Activated T-cell treated with anti-CD3 and anti-CD28 coated beads, Interleukin-2, amount 50 U/mL, for 72 hours (primary cell): Measurements from ENCODE around the gene GIPC1. TPM values are rescaled to one million over a fixed set of nuclear protein-coding genes. Genes with fewer than 3 reads are reported as not detected.

Source experiments
- ATAC-seq, 2 donors: fragments of 150-1000 bp; cut with Tn5 transposase; replicated peaks in 1 of 2; 2 replicates each; pipeline ENCODE4 v1.10.0; 2021; ENCODE audit warnings: moderate library complexity in 2 of 2, mild to moderate bottlenecking in 1 of 2
- DNase-seq, 2 donors: peaks; one replicate each; pipeline ENCODE4 v3.0.0; 2021 to 2022; ENCODE audit warnings: mixed read lengths in 1 of 2
- H3K27ac Mint-ChIP-seq: one replicate; pipeline ENCODE4 v1.8.0; 2022; ENCODE audit warnings: mild to moderate bottlenecking, moderate library complexity, mixed read lengths
- H3K27me3 Mint-ChIP-seq: one replicate; pipeline ENCODE4 v1.8.0; 2022; ENCODE audit warnings: low read depth, mixed read lengths
- H3K36me3 Mint-ChIP-seq, 2 donors: one replicate each; pipeline ENCODE4 v1.8.0; 2022; ENCODE audit warnings: mixed read lengths in 2 of 2, mild to moderate bottlenecking in 1 of 2; ENCODE audit not compliant: insufficient read depth in 2 of 2
- H3K4me1 Mint-ChIP-seq: one replicate; pipeline ENCODE4 v1.8.0; 2022; ENCODE audit warnings: low read depth, mixed read lengths
- H3K4me3 Mint-ChIP-seq, 2 donors: one replicate each; pipeline ENCODE4 v1.8.0; 2022; ENCODE audit warnings: mild to moderate bottlenecking in 2 of 2, mixed read lengths in 2 of 2, moderate library complexity in 2 of 2
- H3K9me3 Mint-ChIP-seq, 2 donors: one replicate each; pipeline ENCODE4 v1.8.0; 2022; ENCODE audit warnings: mixed read lengths in 2 of 2
- total RNA-seq, 2 donors: library from RNA; stranded (reverse); gene quantifications; one replicate each; pipeline ENCODE4 v1.2.3, GENCODE V29; 2022

Gene GIPC1
- total RNA-seq, 2 donors from 2014 or later, result 24.1 to 28.6 TPM

DNA sequence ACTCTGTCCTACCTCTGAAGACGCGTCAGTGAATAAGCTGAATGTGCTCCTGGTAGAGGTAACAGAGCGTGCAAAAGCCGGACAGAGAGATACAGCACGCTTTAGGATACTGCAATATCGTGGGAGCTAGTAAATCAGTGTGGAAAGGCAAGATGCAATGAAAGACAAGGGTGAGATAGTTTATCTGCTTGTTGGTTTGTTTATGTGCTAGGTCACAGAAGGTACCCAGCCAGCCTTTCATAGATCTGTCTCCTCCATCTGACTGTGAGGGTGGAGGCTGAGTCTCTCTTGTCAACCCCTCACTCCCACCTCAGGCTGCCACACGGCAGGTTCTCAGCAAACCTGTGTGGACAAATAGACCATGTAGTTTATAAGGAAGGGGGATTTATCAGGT is 904 bp upstream of the GIPC1 start:
- no peaks in the 10 kb centered on the region for H3K27me3 Mint-ChIP-seq
- H3K36me3 Mint-ChIP-seq, result peaks cover 0 to 3% of the 10 kb centered on the region in 2 donors
- H3K9me3 Mint-ChIP-seq, result no peaks in the 10 kb centered on the region
- peaks cover 20% of the 10 kb centered on the region for H3K4me1 Mint-ChIP-seq
- no peak for DNase-seq
- H3K4me3 Mint-ChIP-seq, result peak overlapping the region; percentile 77 to 85
- no peak overlapping the region for H3K27ac Mint-ChIP-seq
- ATAC-seq, result no peak

DNA sequence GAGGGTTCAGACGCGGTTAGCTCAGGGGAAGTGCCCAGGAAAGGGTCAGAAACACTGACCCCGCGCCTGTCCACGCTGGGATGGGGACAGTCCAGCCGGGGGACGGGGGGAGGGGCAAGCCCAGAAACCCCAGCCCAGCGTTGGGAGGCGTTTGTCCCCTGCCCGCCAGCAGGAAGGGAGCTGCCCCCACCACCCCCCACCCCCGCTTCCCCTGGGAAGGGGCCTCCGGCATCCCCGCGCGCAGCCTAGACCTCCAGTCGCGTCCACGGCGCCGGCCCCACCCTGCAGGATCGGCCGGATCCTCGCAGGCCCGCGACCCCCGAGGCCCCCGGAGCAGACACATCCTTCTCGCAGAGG is 277 bp downstream of the GIPC1 start:
- peak in 1 of 2 donors; percentile 2 for ATAC-seq
- H3K4me1 Mint-ChIP-seq, result peaks cover 20% of the 10 kb centered on the region
- H3K27ac Mint-ChIP-seq, result no peak overlapping the region
- DNase-seq, result no peak
- peak overlapping the region; percentile 81 to 85 for H3K4me3 Mint-ChIP-seq
- no peaks in the 10 kb centered on the region for H3K27me3 Mint-ChIP-seq
- peaks cover 2 to 6% of the 10 kb centered on the region in 2 donors for H3K36me3 Mint-ChIP-seq
- H3K9me3 Mint-ChIP-seq, result no peaks in the 10 kb centered on the region

DNA sequence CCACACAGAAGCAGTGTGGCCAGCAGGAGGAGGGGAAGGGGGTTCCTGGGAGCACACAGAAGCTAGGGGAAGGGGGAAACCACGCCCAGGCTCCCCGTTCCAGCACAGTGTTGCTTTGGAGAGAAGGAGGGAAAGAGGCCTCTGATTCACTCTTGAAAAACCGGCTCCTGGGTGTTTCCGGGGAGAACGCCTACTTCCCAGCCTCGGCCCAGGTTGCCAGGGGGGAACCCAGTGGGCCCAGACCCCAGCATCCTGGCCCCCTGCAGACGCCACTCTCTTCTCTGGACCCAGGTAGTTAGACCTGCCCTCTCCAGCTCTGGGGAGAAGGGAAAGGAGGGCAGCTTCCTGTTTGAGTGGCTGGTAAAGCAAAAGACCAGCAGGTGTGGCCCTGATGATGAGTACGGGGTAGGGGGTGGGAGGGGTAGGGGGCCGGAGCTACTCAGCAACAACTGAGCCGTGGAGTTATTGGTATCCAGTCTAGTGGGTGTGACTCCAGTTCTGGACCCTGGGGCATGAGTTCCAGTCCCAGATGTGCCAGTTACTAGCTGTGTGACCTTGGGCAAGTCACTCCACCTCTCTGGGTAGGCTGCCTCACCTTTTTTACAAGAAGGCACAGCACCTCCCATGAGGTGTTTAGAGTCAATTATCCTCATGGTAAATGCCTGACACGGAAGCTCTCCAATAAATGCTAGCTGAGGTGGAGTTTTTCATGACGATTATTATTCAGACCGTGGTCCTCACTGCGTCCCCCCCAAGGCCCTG is 836 bp downstream of the GIPC1 start:
- Mint-ChIP-seq H3K36me3 (peaks cover 2 to 6% of the 10 kb centered on the region in 2 donors), H3K27me3 (no peaks in the 10 kb centered on the region), H3K9me3 (no peaks in the 10 kb centered on the region), H3K4me3 (peak overlapping the region; percentile 81 to 85), H3K4me1 (peaks cover 20% of the 10 kb centered on the region), H3K27ac (no peak overlapping the region)
- DNase-seq, result no peak
- ATAC-seq, result no peak

DNA sequence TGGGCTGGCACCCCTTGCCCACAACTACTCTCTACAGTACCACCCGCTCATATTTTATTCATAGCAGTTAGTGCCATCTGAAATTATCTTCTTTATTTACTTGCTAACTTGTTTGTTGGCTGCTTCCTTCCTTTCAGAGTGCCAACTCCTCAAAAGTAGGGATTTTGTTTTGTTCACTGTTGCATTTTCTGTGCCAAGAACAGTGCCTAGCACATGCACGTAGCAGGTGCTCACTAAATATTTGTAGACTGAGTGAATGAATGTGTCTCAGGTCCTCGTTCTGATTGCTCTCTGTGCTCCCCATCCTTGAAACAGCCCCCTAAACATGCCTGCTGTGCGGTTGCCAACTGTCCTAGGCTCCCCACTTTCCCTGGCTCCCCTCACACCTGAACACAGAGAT is 1.5 kb downstream of the GIPC1 start:
- DNase-seq (no peak), ATAC-seq (no peak)
- Mint-ChIP-seq H3K4me3 (peak overlapping the region in 1 of 2 donors; percentile 85), H3K36me3 (peaks cover 2 to 6% of the 10 kb centered on the region in 2 donors), H3K4me1 (peaks cover 20% of the 10 kb centered on the region), H3K27ac (no peak overlapping the region), H3K27me3 (no peaks in the 10 kb centered on the region), H3K9me3 (no peaks in the 10 kb centered on the region)

DNA sequence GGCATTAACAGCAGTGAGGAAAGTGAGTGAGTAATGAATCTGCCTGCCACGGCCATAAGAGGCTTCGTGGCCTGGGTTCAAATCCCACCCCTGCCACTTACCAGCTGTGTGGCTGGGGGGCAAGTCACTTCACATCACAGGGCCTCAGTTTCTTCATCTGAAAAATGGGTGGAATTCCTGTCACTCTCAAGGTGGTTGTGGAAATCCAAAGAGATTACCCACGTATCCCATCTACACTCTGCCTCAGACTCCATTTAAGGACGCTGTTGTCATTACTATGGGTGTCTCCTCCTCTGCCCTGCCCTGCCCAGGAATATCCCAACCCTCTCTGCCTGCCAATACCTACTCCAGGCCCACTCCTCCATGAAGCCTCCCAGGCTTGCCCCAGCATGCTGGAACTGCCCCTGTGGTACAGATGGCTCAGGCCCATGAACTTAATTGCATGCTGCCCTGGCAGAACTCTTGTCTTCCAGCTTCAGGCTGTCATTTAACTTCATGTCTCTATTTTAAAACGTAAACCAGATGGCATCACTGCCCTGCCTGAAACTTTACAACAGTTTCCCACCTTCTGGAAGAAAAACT is 3.1 kb downstream of the GIPC1 start:
- H3K4me3 Mint-ChIP-seq, result no peak overlapping the region
- no peak for ATAC-seq
- H3K4me1 Mint-ChIP-seq, result peaks cover 20% of the 10 kb centered on the region
- DNase-seq, result no peak
- no peaks in the 10 kb centered on the region for H3K27me3 Mint-ChIP-seq
- peaks cover 2 to 6% of the 10 kb centered on the region in 2 donors for H3K36me3 Mint-ChIP-seq
- H3K27ac Mint-ChIP-seq, result no peak overlapping the region
- H3K9me3 Mint-ChIP-seq, result no peaks in the 10 kb centered on the region

DNA sequence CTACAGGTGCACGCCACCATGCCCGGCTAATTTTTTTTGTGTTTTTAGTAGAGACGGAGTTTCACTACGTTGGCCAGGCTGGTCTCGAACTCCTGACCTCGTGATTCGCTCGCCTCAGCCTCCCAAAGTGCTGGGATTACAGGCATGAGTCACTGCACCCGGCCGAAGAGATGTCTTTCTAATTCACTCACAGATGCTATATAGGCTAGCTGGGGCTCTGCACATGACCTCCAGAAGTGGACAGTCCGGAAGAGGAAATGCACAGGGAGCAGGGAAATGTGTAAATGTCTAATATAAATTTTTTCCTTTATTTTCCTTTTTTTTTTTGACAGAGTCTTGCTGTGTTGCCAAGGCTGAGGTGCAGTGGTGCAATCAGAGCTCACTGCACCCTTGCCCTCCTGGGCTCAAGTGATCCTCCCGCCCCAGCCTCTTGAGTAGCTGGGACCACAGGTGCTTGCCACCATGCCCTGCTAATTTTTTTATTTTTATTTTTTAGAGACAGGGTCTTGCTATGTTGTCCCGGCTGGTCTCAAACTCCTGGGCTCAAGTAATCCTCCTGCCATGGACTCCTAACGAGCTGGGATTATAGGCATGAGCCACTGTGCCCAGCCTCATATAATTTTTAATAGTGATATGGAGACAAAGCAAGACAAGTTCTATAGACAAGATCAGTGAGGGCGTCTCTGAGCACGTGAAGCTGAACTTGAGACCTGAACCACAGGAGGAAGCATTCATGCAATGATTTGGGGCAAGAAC is 8.4 kb downstream of the GIPC1 start:
- DNase-seq, result no peak
- H3K4me1 Mint-ChIP-seq, result peaks cover 5% of the 10 kb centered on the region
- H3K27me3 Mint-ChIP-seq, result no peaks in the 10 kb centered on the region
- no peak overlapping the region for H3K27ac Mint-ChIP-seq
- peaks cover 2 to 5% of the 10 kb centered on the region in 2 donors for H3K36me3 Mint-ChIP-seq
- no peak for ATAC-seq
- no peaks in the 10 kb centered on the region for H3K9me3 Mint-ChIP-seq
- no peak overlapping the region for H3K4me3 Mint-ChIP-seq

DNA sequence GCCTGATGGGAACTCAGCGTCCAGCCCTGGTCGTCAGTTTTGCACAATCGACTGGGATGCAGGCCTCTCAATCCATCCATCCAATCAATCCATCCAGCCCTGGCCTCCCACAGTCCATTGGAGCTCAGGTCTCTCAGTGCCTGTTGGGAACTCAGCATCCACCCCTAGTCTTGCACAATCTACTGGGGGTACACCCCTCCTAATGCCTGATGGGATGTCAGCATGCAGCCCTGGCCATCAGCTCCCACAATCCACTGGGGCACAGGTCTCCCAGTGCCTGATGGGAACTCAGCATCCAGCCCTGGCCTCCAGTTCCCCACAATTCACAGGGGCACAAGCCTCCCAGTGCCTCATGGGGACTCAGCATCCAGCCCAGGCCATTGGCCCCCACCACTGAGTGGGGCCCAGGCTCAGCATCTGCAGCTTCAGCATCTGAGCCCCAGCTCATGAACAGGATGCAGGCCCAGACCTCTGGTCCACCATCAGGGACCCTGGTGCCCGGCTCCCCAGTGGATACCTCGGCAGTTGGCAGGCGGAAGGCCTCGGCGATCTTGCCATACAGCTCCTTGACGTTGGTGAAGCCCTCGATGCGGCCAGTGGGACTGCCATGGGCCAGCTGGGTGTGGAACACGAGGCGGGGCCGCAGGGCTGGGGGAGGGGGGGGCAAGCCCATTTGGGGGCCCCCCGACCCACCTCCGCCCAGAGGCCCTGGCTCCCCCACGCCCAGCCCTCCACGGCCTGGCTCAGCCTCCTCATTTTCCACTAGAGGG is 13.6 kb downstream of the GIPC1 start:
- no peak for DNase-seq

DNA sequence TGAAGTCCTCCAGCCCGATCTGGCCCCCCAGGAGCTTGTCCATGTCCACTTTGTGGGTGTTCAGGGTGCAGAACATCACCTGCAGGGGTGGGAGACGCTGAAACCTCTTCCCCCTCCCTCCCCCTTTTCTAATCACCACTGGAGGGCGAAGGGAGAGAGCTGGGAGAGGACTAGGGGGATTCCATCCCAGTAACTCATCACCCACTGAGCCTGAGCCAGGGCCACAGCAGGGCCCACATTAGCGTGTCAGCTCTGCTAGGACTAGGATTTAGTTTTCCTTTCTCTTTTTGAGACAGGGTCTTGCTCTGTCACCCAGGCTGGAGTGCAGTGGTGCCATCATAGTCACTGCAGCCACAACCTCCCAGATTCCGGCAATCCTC is 15.2 kb downstream of the GIPC1 start:
- ATAC-seq (no peak), DNase-seq (no peak)
- Mint-ChIP-seq H3K27ac (no peak overlapping the region), H3K4me1 (peaks cover 15% of the 10 kb centered on the region), H3K27me3 (no peaks in the 10 kb centered on the region), H3K4me3 (no peak overlapping the region), H3K9me3 (no peaks in the 10 kb centered on the region), H3K36me3 (peaks cover 0 to 1% of the 10 kb centered on the region in 2 donors)

More for the DNA sequence above, 13.6 kb downstream of the GIPC1 start:
- H3K4me1 Mint-ChIP-seq, result peaks cover 9% of the 10 kb centered on the region
- no peak overlapping the region for H3K27ac Mint-ChIP-seq
- H3K36me3 Mint-ChIP-seq, result peaks cover 0 to 1% of the 10 kb centered on the region in 2 donors
- no peaks in the 10 kb centered on the region for H3K9me3 Mint-ChIP-seq
- H3K27me3 Mint-ChIP-seq, result no peaks in the 10 kb centered on the region
- no peak overlapping the region for H3K4me3 Mint-ChIP-seq
- no peak for ATAC-seq

DNA sequence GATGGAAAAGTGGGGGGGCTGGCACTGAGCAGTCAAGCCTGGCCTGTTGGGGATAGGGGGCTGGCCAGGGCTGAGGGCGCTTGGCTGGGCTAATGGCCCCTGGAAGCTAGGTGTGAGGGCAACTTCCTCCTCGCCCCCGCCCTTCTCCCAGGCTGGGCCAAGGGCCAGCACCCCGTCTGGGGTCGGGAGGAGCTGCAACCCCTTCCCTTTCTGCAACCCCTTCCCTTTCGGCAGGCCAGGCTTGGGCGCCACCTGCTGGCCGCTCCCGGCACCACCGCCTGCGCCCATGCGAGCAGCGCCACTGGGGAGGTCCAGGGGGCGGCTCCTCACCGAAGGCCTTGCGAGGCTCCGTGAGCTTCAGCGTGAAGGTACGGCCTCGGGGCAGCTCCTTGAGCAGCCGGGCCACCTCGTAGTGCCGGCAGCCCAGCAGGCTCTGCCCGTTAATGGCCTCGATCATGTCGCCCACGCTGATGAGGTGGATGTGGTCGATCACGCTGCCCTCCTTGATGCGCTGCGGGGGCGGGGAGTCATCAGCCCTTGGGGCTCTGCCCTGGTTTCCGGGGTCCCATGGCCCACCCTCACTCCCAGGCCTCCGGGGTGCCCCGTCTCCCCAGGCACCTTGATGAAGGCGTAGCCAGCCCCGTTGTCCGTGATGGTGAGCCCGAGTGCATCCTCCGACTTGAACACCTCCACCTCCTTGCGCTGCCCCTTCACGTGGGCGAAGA is 15.8 kb downstream of the GIPC1 start:
- no peak overlapping the region for H3K27ac Mint-ChIP-seq
- no peaks in the 10 kb centered on the region for H3K27me3 Mint-ChIP-seq
- peaks cover 20% of the 10 kb centered on the region for H3K4me1 Mint-ChIP-seq
- H3K9me3 Mint-ChIP-seq, result no peaks in the 10 kb centered on the region
- H3K4me3 Mint-ChIP-seq, result no peak overlapping the region
- ATAC-seq (peak; percentile 54 to 59), DNase-seq (peak; percentile 75 to 87)
- peaks cover 0 to 1% of the 10 kb centered on the region in 2 donors for H3K36me3 Mint-ChIP-seq

DNA sequence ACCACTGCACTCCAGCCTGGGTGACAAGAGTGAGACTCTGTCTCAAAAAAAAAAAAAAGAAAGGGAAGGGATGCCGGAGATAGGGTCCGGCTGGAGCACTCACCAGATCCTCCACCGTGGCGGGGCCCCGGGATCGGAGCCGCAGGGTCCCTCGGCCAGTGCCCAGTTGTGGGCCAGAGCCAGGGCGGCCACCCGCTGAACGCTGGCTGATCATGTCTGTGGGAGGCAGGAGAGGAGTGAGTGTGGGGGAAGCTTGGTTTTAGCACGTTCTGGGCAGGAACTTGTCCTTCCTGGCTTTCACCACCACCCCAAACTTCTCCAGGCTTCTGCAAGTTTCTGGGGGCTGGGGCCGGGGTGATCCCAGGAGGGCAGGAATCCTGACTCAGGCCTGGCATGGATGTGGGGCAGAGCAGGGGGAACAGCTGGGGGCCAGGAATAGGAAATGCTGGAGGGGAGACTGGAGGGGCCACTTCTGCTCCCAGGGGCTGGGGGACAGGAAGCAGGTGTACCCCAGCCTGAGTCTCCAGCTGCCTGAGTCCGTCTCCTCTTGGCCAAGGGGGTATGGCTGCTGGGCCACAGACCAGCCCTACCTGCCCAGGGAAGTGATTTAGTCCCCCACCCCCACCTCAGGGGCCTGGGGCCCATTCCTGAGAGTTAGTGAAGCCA is 16.5 kb downstream of the GIPC1 start:
- Mint-ChIP-seq H3K36me3 (peaks cover 0 to 1% of the 10 kb centered on the region in 2 donors), H3K4me1 (peaks cover 27% of the 10 kb centered on the region), H3K27ac (no peak overlapping the region), H3K27me3 (peaks cover 6% of the 10 kb centered on the region), H3K4me3 (no peak overlapping the region), H3K9me3 (no peaks in the 10 kb centered on the region)
- ATAC-seq, result no peak
- no peak for DNase-seq

DNA sequence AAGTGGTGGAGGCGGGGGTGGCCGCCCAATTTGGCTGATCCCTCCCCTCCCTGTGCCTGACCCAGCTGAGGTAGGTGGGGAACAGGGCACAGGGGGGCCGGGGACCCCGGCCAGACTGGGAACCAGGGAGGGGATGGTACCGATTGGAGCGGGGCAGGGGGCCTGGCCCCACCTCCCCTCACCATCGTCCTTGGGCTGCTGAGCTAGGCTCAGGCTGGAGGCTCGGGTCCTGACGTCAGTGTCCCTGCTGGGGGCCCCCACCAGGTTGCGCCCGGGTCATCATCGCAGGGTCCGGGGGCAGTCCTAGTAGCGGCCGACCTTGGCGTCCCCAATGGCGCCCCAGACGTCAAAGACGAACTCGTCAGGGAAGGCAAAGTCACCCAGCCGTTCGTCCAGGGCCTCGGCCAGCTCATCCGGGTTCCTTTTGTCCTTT is 17.8 kb downstream of the GIPC1 start:
- no peak overlapping the region for H3K27ac Mint-ChIP-seq
- ATAC-seq, result no peak
- H3K9me3 Mint-ChIP-seq, result no peaks in the 10 kb centered on the region

More for the DNA sequence above, 17.8 kb downstream of the GIPC1 start:
- Mint-ChIP-seq H3K4me3 (no peak overlapping the region), H3K27me3 (peaks cover 11% of the 10 kb centered on the region), H3K36me3 (no peaks in the 10 kb centered on the region), H3K4me1 (peaks cover 32% of the 10 kb centered on the region)
- DNase-seq, result no peak
